ENCODE measurements around the gene FGD6. TPM values are rescaled to one million over a fixed set of nuclear protein-coding genes. Genes with fewer than 3 reads are reported as not detected.

FGD6 gene
- total RNA-seq (2022): 64.5 and 66.6 TPM in 2 replicates
- percentile 96 among the genes with signal in this experiment for Bru-seq, nascent RNA
- BruChase-seq, experiment 1, labeled RNA remaining after a 6-hour chase: percentile 86 among the genes with signal in this experiment
- BruChase-seq, experiment 2, labeled RNA remaining after a 2-hour chase: percentile 90 among the genes with signal in this experiment
- long read RNA-seq, full-length matches to known transcripts: 3 of 17 reads
- long read RNA-seq, partial matches to known transcripts: 3 of 17 reads
- long read RNA-seq, other reads (novel, unspliced or antisense): 11 of 17 reads

DNA sequence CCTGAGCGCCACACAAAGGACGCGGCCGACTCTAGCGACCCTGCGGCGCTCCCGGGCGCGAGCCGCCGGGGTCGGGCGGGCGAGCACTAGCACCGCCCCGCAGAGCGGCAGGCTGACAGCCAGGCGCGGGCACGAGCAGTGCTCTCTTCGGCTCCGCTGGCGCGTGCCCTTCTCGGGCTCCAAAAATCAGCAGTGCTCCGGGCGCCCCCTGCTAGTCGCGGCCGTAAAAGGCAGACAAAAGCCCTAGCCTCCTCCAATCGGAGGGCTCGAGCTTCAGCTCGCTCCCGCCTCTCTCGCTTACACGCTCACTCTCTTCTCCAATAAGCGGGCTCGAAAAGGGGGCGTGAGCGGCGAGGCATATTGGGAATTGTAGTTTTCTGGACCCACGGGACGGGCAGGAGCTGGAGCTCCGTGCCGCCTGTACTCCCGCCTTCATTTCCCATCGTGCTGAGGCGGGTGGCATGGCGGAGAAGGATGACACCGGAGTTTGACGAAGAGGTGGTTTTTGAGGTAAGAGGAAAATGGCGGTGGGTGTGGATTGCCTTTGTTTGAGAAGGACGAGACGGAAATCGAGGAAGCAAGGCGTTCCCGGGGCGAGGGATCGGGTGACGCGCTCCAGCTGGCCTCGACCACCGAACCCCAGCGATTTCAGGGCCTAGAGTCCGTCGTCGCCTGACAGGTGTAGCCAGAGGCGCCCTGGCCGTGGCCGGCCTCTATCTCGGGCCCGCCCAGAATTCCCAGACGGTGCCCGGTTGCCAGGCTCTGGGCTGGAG is at the start of gene FGD6, which contains the start of gene VEZT:
TSS of gene FGD6 (minus strand) at position 91 of the 773 bp plus-strand sequence. CDS start 227 bp downstream, outside the sequence.
TSS of gene VEZT (plus strand) at position 431 of the 773 bp plus-strand sequence. CDS start at position 475, 44 bp downstream.
- Mint-ChIP-seq H3K27ac (ENCODE audit: unreplicated experiment) (peak within 1 kb of the TSS; percentile 88), H3K9me3 (ENCODE audit: low read depth, unreplicated experiment) (no peaks in the 10 kb centered on the region), H3K4me1 (ENCODE audit: low read depth, unreplicated experiment) (peaks cover 8% of the 10 kb centered on the region), H3K27me3 (ENCODE audit: unreplicated experiment) (no peaks in the 10 kb centered on the region), H3K4me3 (ENCODE audit: low read depth, unreplicated experiment) (peak within 1 kb of the TSS; percentile 77), H3K36me3 (ENCODE audit: insufficient read depth, unreplicated experiment) (peaks cover 83% of the 10 kb centered on the region)
- intact Hi-C loops (cut with micrococcal nuclease; ENCODE audit: unreplicated experiment): loop anchor here (1.0 to 5.0 kb wide), 5 partner anchors 13 to 120 kb away; no protein-coding TSS in a partner anchor
- TF ChIP-seq, protein P1, sequence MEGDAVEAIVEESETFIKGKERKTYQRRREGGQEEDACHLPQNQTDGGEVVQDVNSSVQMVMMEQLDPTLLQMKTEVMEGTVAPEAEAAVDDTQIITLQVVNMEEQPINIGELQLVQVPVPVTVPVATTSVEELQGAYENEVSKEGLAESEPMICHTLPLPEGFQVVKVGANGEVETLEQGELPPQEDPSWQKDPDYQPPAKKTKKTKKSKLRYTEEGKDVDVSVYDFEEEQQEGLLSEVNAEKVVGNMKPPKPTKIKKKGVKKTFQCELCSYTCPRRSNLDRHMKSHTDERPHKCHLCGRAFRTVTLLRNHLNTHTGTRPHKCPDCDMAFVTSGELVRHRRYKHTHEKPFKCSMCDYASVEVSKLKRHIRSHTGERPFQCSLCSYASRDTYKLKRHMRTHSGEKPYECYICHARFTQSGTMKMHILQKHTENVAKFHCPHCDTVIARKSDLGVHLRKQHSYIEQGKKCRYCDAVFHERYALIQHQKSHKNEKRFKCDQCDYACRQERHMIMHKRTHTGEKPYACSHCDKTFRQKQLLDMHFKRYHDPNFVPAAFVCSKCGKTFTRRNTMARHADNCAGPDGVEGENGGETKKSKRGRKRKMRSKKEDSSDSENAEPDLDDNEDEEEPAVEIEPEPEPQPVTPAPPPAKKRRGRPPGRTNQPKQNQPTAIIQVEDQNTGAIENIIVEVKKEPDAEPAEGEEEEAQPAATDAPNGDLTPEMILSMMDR (IDR thresholded peaks at IDR 0.05; ENCODE audit: unreplicated experiment): peak; percentile 63
- CTCF ChIA-PET: interaction anchor here (0.9 to 2.5 kb wide), 8 partner anchors 11 to 119 kb away, joined by 3 to 44 read pairs (median 4); no protein-coding TSS in a partner anchor
- BruUV-seq (replicated peaks): no TSS peak
- DNase-seq: peak; percentile 99

GRCh38 chr12:95266254-95266653 is 49.0 kb upstream of the FGD6 start:
- DNase-seq: no peak
- CTCF ChIA-PET: interaction anchor here (0.5 kb wide), 1 partner anchor 26 kb away, joined by 6 read pairs; no protein-coding TSS in a partner anchor
- Mint-ChIP-seq H3K4me3 (ENCODE audit: low read depth, unreplicated experiment) (no peak overlapping the region), H3K36me3 (ENCODE audit: insufficient read depth, unreplicated experiment) (peaks cover 22% of the 10 kb centered on the region), H3K9me3 (ENCODE audit: low read depth, unreplicated experiment) (no peaks in the 10 kb centered on the region), H3K27ac (ENCODE audit: unreplicated experiment) (no peak overlapping the region), H3K4me1 (ENCODE audit: low read depth, unreplicated experiment) (peaks cover 12% of the 10 kb centered on the region), H3K27me3 (ENCODE audit: unreplicated experiment) (no peaks in the 10 kb centered on the region)
- BruUV-seq (replicated peaks): no TSS peak
- intact Hi-C loops (cut with micrococcal nuclease; ENCODE audit: unreplicated experiment): no loop called here
- TF ChIP-seq, protein P1 (IDR thresholded peaks at IDR 0.05; ENCODE audit: unreplicated experiment): no peak

DNA sequence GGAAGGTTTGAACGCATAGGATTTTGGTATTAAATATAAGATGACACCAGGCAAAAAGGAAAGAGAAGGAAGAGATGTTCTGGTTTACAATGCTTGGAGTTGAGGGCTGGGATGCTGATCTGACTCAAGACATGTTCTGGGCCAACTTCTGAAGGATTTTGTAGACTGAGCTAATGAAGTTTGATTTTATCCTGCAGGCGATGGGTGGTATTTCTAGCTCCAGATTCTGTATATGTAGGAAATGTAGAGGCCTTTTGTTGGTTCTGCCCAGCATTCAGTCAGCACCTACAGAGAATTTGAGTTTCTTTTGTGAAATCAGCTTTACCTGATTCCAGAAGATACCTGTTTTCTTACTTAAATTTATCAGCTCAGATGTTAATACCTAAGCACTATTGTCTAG is 48.5 kb upstream of the FGD6 start:
- H3K4me3 Mint-ChIP-seq (ENCODE audit: low read depth, unreplicated experiment): no peak overlapping the region
- TF ChIP-seq, protein P1 (IDR thresholded peaks at IDR 0.05; ENCODE audit: unreplicated experiment): no peak
- peaks cover 8% of the 10 kb centered on the region for H3K4me1 Mint-ChIP-seq (ENCODE audit: low read depth, unreplicated experiment)

DNA sequence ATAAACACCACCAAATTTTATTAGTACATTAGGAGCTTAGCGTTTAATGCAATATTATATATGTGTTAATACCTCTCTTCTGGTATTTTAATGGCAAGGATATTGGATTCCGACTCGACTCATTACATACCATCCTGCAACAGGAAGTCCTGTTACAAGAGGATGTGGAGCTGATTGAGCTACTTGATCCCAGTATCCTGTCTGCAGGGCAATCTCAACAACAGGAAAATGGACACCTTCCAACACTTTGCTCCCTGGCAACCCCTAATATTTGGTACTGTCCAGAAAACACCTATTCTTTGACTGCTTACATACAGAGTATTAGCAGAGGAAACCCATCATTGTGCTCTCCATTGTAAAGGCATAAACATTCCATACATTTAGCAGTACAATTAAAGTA is 45.5 kb upstream of the FGD6 start:
- CTCF ChIA-PET: no interaction called here
- Mint-ChIP-seq H3K9me3 (ENCODE audit: low read depth, unreplicated experiment) (no peaks in the 10 kb centered on the region), H3K4me3 (ENCODE audit: low read depth, unreplicated experiment) (no peak overlapping the region), H3K4me1 (ENCODE audit: low read depth, unreplicated experiment) (peaks cover 18% of the 10 kb centered on the region), H3K27ac (ENCODE audit: unreplicated experiment) (no peak overlapping the region), H3K36me3 (ENCODE audit: insufficient read depth, unreplicated experiment) (peaks cover 20% of the 10 kb centered on the region), H3K27me3 (ENCODE audit: unreplicated experiment) (no peaks in the 10 kb centered on the region)
- TF ChIP-seq, protein P1 (IDR thresholded peaks at IDR 0.05; ENCODE audit: unreplicated experiment): no peak
- no peak for DNase-seq
- no TSS peak for BruUV-seq (replicated peaks)
- intact Hi-C loops (cut with micrococcal nuclease; ENCODE audit: unreplicated experiment): no loop called here

More for the DNA sequence above, 48.5 kb upstream of the FGD6 start:
- no TSS peak for BruUV-seq (replicated peaks)
- Mint-ChIP-seq H3K27ac (ENCODE audit: unreplicated experiment) (no peak overlapping the region), H3K27me3 (ENCODE audit: unreplicated experiment) (no peaks in the 10 kb centered on the region), H3K9me3 (ENCODE audit: low read depth, unreplicated experiment) (no peaks in the 10 kb centered on the region), H3K36me3 (ENCODE audit: insufficient read depth, unreplicated experiment) (peaks cover 25% of the 10 kb centered on the region)
- CTCF ChIA-PET: no interaction called here
- no peak for DNase-seq
- intact Hi-C loops (cut with micrococcal nuclease; ENCODE audit: unreplicated experiment): no loop called here
